GM19193 (cell line): Measurements from ENCODE around the gene ALCAM.

ENCODE experiments used
- POLR2A ChIP-seq: IDR thresholded peaks from 4 replicates; pipeline ENCODE4 v1.6.1; 2011; ENCODE audit not compliant: insufficient read depth, insufficient read length; ENCODE audit errors: extremely low read depth

The ALCAM gene

DNA sequence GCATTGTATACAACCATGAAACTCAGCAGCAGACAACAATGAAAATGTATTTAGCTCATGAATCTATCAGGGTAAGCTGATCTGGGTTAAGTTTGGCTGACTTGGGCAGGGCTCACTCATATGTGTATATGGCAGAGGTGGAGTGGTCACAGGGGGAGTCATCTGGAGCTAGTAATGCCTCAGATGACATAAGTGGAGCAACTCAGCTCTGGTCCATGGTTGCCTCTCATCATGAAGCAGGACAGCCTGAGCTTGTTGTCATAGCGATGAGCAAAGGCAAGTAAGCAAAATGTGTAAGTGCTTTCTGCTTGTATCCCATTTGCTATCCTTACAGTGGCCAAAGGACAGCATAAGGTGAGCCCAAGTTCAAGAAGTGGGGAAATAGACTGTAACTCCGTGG lies 64.5 kb downstream of the ALCAM start:
- TF ChIP-seq POLR2A = no peak

GRCh38 chr3:105435277-105435676 lies 68.6 kb downstream of the ALCAM start:
- no peak for TF ChIP-seq POLR2A

DNA sequence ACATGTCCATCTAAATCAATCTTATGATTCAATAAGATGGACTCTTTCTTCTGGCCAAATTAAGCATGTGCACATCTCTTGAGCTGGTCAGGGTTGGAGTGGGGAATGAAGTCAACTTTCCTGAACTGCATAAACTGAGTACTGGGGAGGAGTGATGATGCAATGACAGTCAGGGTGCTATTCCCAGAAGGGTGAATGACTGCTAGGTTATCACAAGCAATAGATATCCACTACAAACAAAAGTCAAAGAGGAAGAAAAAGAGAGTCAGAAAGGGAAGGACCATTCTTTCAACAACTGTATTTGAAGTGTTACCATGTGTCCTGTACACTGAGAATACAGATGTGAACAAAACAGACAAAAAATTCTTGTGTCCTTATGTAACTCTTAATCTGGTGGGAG lies 70.0 kb downstream of the ALCAM start:
- no peak for TF ChIP-seq POLR2A

- no peak for TF ChIP-seq POLR2A
Measured at GRCh38 chr3:105440113-105440512, 73.4 kb downstream of the ALCAM start.

DNA sequence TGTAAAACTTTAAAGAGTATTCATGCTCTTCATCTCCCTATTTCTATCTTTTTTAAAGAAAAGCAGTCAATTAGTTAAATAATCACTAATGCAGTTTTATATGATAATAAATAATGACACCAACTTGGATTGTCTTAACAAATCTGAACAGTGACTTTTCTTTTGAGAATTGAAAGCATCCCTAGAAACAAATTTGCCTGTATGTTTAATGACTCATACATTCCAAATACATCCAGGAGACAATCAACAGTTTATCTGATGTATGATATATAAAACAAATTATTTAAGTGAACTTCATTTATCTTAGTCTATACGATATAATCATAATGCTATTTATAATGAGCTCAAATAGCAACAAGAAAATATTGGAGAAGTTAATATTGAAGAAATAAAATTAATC lies 78.0 kb downstream of the ALCAM start:
- TF ChIP-seq POLR2A = no peak

- no peak for TF ChIP-seq POLR2A
Measured at GRCh38 chr3:105448338-105448982, 81.8 kb downstream of the ALCAM start.

GRCh38 chr3:105449414-105449813 lies 82.7 kb downstream of the ALCAM start:
- TF ChIP-seq POLR2A = no peak

- TF ChIP-seq POLR2A = no peak
Measured at GRCh38 chr3:105456017-105456416, 89.3 kb downstream of the ALCAM start.

DNA sequence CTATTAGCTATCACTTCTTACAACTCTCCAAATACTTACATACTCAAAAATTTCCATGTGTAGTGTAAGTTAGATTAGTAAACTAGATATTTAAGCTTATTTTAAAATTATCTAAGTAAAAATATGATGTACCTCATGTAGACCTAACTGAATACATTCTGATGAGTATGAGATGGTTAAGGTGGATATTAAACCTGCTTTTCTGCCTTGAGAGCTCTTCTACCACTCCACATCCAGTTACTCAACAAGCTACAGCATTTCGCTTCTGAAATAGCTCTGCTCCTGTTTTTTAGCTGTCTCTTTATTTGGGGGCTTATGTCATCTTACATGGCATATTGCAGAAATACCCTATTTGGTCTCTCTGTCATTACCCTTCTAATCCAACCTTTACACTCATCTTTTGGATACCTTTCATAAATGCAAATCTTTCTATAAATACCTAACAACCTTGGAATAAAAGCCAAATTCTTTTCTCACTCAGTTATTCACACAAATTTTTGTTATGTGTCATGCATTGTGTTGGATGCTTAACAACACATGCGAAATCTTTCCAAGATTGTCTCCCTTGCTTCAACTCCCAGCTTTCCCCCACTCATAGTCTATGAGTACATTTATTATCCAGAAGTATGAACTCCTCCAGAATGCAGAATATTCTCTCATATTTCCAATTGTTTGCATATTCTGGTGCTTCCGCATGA lies 92.0 kb downstream of the ALCAM start:
- no peak for TF ChIP-seq POLR2A

DNA sequence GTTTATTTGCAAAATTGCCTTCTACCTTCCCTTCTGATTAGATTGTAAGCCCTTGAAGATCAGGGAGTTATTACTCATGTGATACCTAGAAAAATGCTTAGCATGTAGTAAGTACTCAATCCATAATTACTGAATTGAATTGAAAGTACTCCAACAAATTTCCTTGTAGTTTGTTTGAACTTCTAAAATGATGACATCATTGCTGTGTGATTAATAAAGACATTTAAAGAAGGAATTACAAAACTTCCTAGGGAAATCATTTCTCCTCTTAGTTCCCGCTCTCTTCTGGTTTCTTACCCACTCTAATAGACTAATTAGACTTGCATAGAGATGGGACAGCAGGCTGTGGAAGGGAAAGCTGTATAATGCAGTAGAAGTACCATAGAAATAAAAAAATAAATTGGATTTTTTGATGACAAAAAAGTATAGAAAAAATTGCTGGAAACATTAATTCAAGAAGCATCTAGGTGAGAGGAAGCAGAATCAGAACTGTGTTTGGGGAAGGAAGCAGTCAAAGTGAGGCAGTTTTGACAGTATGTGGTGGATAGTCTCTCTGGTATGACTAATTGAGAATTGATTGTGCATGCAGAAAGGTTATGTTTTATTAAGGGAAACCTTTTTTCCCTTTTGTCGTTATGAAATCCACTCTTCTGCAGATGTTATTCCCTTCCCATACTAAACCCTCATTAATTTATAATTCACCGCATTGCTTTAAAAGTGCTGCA lies 93.0 kb downstream of the ALCAM start:
- TF ChIP-seq POLR2A = no peak

GRCh38 chr3:105463620-105464019 lies 96.9 kb downstream of the ALCAM start:
- no peak for TF ChIP-seq POLR2A

- no peak for TF ChIP-seq POLR2A
Measured at GRCh38 chr3:105465251-105465853, 98.6 kb downstream of the ALCAM start.

GRCh38 chr3:105466072-105466471 lies 99.4 kb downstream of the ALCAM start:
- TF ChIP-seq POLR2A = no peak

DNA sequence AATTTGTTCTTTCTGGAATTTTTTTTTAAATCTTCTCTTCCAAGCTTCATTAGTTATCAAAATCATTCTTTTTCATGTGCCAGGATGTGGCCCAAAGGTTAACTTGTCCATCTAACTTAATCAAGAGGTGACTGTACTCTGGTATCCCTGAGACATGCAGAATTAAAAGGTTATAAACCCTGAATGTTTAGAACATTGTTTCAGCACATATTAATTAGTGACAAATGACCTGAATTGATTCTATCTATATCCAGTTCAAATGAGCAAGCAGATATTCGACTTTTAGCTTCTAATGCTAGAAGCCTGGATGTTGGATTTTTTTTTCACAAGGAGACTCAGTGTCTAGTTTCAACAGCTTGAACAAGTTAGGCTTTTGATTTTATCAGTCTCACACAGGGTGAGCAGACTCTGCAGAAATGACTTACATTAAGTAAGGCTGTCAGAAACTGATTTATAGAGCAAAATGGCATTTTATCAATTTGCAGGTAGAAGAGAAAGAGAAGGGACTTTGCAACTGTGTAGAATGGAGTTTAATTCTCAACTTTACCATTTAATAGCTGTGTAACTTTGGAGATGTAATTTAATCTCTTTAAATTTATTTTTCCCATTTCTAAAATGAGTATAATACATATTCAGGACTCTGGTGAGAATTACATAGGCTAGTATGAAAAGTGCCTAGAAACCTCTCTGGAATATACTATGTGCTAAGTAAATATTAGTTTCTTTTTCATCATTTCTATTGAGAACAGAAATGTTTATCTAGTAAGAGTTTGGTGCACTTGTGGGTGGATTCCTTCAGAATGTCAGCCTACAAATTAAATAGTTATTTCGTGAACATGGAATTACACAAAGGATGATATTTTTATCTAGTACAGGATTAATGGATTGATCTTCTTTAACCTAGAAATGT lies 100.0 kb downstream of the ALCAM start:
- TF ChIP-seq POLR2A = no peak
